ENCODE results near the gene NRP2. TPM values are rescaled to one million over a fixed set of nuclear protein-coding genes. Genes with fewer than 3 reads are reported as not detected.
A peak's percentile ranks its signal among the peaks of the same experiment; 100 is the strongest.

NRP2 gene
- total RNA-seq, 1 experiment from 2014 or later: 13.9 TPM

- no peak for DNase-seq (ENCODE audit: low spot score)
These were observed 23.4 kb downstream of the NRP2 start for GRCh38 chr2:205705511-205706349.

- peak; percentile 82 for DNase-seq (ENCODE audit: low spot score)
These were observed 24.6 kb downstream of the NRP2 start for GRCh38 chr2:205706769-205707381.

GRCh38 chr2:205708231-205708631 lies 25.9 kb downstream of the NRP2 start:
- no peak for DNase-seq (ENCODE audit: low spot score)

- DNase-seq (ENCODE audit: low spot score): no peak
These were observed 27.0 kb downstream of the NRP2 start for GRCh38 chr2:205709319-205709718.

GRCh38 chr2:205712508-205712907 lies 30.2 kb downstream of the NRP2 start:
- DNase-seq (ENCODE audit: low spot score): no peak

- DNase-seq (ENCODE audit: low spot score): no peak
These were observed 30.8 kb downstream of the NRP2 start for GRCh38 chr2:205713086-205713485.

GRCh38 chr2:205714058-205714776 lies 31.9 kb downstream of the NRP2 start:
- DNase-seq (ENCODE audit: low spot score): peak; percentile 27

DNA sequence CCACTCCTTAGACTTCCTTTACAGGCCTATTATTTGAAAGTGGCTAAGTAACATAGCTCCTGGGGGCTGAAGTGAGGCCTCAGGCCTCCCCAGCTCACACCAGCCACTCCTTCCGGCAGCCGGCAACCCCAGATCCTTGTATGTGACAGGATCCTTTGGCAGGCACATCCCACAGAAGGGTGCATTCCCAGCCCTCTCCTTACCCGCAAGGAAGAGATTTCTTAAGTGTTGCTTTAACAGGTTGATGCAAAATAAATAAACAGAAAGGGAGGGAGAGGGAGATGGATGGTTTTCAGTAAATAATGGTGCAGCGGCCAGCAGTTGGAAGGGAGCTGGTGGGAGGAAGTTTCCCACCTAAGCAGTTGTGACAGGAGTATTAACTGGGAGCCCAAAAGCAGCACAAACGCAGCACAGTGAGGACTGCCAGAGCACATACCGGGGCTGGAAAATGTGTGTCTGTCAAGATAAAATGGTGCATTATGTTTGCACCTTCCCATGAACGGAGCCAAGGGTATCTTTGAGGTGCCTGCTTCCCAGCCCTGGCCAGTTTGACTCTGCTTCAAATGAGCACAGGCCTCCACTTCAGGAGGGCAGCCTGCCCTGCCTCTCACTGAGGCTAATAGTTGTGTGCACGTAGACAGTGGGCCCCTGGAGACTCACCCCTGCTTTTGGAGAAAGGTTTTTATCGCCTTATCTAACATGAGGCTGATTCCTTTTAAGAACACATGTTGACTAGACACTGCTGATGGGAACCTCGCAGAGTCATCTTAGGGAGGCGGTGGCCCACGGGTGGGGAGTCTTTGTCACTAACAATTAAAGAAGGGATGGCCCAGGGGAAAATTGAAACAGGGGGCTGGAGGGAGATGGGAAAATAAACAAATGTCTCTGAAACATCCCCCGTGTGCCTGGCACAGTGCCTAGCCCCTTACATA lies 32.8 kb downstream of the NRP2 start:
- DNase-seq (ENCODE audit: low spot score): peak; percentile 77

GRCh38 chr2:205715831-205716525 lies 33.7 kb downstream of the NRP2 start:
- no peak for DNase-seq (ENCODE audit: low spot score)

- no peak for DNase-seq (ENCODE audit: low spot score)
These were observed 35.0 kb downstream of the NRP2 start for GRCh38 chr2:205717175-205717846.

- DNase-seq (ENCODE audit: low spot score): no peak
These were observed 35.7 kb downstream of the NRP2 start for GRCh38 chr2:205717999-205718398.

DNA sequence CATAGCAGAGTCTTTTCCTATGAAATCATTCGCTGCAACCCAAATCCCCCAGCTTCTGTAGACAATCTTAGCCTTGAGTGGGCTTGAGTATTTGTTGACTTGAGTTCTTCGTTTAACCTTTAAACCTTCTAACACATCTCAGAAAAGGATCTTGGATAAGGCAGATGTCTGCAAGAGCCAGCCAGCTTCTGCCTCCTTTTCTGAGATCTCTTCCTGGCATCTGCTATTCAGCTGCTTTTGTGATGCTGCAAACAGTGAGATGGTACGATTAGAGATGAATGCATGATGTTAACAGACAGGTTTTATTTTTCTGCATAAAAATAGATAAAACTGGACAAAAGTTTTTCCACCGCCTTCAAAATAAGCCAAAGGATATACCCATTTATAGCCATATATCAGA lies 37.5 kb downstream of the NRP2 start:
- no peak for DNase-seq (ENCODE audit: low spot score)

DNA sequence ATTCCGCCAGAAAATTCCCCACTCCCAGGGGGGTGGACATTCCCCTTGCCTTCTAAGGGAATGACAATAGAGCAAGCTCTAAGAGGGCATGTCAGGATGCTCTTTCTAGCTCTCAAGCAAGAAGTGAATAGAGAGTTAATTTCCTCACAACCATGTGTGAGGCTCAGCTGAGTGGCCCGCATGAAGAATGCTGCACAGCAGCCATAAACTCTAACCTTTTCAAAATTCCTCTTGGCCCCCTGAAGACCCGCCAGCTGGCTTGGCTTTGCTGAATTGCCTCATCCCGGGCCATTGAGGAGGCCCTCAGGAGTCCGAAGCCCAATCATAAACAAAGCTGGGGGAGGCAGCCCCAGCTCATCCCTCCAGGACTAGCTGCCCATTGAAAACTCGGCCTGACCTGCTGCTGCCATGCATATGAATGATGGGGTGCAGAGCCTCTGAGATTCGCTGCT lies 38.2 kb downstream of the NRP2 start:
- no peak for DNase-seq (ENCODE audit: low spot score)

GRCh38 chr2:205721057-205721449 lies 38.8 kb downstream of the NRP2 start:
- DNase-seq (ENCODE audit: low spot score): no peak

DNA sequence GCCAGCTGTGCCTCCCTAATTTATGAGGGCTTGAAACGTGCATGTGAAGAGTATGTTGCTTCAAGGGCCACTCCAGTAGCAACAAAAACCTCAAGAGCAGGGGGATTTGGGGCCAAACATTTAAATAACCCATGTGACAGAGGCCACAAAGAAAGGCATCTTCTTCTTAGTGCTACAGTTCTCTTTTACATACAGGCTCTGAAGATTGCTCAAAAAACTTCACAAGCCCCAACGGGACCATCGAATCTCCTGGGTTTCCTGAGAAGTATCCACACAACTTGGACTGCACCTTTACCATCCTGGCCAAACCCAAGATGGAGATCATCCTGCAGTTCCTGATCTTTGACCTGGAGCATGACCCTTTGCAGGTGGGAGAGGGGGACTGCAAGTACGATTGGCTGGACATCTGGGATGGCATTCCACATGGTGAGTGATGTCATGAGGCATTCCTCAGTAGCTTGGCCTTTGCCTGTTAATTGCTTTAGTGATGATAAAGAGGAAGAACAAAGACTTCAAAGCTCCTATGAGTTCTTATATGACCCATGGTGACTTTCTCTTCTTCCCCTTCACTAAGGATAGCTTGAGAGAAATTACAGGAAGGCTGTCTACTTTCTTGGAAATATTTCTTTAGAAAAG lies 40.1 kb downstream of the NRP2 start:
- no peak for DNase-seq (ENCODE audit: low spot score)

DNA sequence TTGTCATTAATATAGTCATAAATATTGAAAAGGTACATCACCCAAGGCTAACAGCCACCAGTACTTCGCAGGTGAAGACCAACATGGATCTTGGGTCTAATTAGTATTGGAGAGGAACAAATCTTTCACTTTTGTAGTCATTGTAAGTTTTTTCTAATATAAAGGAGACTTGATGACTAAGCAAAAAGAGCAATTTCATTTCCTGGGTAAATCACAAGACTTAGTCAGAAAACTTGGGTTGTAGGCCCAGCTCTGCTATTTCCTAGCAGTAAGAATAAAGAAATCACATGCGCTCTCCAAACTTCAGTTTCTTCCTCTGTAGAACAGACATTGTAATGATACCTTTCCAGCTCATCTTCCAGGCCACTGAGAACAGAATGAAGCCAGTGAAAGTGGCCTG lies 40.9 kb downstream of the NRP2 start:
- DNase-seq (ENCODE audit: low spot score): no peak

DNA sequence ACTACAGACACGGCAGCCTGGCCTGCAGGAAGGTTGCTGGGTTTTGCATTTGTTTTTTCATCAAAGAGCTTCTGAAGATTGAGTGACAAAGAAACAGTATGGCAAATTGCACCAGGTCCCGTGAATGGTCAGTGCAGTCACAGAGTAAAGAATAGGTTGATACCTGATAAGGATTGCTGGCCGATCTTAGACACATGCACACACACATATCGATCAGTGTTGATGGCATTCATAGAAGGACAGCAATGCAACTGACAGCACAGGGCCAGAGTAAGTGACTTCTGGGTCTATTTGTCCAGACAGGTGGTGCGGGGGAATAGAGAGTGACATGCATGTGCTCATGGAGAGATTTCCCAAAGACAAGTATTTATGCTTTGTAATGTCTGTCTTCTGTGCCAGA lies 42.8 kb downstream of the NRP2 start:
- no peak for DNase-seq (ENCODE audit: low spot score)

DNA sequence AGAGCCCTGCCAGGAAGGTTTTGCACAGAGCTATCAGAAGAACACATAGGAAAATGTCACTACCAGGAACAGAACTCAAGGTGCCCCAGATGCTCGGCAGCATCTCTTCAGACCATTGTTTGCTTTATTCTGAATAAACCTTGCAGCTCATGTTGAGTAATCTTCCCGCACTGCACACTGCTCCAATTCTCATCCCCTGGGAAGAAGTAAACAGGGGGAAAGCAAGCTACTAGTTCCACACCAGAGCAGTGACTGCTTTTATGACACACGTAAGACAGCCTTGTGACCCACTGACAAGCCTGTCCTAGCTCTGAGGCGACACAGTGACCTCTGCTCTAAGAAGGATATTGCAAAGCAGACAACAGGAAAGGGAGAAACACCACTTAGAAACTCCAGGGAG lies 44.2 kb downstream of the NRP2 start:
- no peak for DNase-seq (ENCODE audit: low spot score)

DNA sequence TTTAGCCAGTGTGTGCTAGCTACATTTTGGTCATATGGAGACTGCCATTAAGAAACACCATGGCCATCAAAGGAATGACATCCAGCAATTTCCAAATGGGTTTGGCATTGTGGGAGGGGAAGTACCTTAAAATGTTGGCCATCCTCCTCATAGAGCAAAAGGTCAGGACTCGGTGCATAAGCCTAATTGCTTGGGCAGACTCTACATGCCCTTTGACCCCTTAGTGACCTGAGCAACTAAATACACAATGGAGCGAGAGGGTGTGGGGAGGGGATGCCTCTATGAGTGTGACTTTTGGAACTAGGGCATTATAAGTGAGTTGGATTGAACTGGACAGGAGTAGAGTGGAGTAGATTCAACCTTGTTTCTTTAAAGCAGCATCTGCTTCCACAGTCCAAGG lies 44.9 kb downstream of the NRP2 start:
- DNase-seq (ENCODE audit: low spot score): no peak

DNA sequence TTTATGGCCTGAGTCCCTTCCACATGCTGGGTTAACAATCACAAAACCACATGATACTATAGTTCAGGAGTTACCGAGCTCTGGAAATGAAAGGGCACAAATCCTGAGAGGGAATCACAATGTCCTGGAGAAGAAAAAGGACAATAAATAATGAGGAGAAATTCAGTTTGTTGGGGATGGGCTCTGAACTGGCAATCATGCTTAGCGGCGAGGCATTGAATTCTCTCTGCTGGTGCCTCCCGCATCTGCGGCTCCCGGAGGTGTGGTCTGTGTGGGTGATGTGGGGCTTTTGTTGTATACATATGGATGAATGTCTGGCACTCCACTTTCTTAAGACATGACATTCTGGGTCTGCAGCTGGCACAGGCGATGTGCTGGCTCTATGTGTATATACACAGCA lies 46.1 kb downstream of the NRP2 start:
- no peak for DNase-seq (ENCODE audit: low spot score)
